GM18520 (cell line): Measurements from ENCODE around the gene GCNT1.
"Not testable (repeated sequence)": the region's sequence is repeated elsewhere in the genome, so short reads cannot be mapped to it uniquely, and the experiment has no call there.

Source experiments
- ATAC-seq: cut with Tn5 transposase; IDR thresholded peaks from one replicate; pipeline ENCODE4 v1.9.1; 2021; ENCODE audit not compliant: unreplicated experiment

GCNT1 gene

DNA sequence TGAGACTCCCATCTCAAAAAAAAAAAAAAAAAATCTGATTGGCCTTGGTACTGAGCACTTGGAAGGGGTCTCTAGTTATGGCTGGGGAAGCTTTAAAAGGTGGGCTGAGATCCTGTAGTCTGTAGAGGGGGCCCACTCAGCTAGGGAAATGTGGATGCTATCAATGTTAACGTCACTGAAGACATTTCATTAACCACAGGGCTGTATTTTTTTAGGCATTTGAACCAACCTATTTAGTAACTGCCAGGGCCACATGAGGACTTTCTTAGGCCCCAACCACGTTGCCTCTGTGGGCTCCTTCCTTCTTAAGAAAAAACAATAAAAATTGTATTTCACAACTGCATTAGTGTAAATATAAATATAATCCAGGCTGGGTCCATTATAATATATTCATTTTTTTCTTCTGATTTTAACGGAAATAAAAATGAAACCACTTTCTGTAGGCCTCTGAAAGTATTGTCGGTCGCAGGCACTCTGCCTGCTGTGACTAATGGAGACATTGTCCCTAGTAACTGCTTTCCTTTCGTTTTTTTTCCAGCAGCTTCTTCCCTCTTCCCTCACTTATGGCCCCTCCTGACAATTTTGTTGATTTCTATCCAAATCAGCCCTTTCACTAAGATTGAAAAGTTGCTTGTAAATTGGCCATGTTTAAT, 71.6 kb downstream of the GCNT1 start:
- ATAC-seq, result no peak

DNA sequence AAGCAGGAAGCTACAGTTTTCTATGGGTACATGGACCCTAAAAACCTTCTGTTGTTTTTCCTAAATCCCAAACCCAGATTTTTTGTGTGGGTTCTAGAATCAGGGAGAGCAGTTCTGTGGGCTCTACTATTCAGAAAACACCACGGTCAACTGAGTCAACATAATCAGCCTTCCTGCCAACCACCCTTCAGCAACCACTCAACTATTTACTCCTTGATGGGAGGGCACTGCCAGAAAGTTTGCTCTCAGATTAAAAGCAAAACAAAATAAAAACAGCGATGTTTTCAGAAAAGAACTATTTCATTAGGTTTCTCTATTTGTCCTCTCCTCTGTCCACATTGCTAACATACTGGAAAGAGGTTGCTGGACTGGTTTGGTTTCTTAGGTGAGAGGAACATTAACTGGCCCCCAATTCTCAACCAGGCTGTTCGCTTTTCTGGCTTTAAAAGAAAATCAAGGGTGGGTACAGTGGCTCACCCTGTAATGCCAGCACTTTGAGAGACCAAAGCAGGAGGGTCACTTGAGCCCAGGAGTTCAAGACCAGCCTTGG, 72.3 kb downstream of the GCNT1 start:
- no peak for ATAC-seq

DNA sequence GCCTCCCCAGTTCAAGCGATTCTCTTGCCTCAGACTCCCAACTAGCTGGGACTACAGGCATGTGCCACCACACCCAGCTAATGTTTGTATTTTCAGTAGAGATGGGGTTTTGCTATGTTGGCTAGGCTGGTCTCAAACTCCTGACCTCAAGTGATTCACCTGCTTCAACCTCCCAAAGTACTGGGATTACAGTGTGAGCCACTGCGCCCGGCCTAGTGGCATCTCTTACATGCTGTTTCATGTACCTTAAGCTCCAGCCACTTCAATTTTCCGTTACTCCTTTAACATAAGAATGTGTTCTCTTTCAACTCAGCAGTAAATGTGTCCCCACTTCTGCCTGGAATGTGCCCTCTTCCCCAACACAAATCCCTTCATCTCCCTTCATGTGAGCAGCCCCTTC, 73.9 kb downstream of the GCNT1 start:
- not testable (repeated sequence) for ATAC-seq

DNA sequence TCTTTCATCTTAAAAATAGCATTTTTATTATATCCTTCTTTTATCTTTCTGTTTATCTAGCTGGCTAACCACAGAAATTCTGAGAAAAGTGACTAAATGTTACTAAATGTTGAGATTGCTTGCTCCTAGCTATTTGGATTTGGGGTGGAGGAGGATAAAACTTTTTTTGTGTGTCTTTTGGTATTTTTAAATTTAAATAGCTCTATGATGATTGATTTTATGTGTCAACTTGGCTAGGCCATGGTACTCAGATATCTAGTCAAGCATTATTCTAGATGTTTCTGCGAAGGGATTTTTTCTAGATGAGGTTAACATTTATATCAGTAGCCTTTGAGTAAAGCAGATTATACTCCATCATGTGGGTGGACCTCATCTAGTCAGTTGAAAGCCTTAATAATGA, 75.0 kb downstream of the GCNT1 start:
- no peak for ATAC-seq

DNA sequence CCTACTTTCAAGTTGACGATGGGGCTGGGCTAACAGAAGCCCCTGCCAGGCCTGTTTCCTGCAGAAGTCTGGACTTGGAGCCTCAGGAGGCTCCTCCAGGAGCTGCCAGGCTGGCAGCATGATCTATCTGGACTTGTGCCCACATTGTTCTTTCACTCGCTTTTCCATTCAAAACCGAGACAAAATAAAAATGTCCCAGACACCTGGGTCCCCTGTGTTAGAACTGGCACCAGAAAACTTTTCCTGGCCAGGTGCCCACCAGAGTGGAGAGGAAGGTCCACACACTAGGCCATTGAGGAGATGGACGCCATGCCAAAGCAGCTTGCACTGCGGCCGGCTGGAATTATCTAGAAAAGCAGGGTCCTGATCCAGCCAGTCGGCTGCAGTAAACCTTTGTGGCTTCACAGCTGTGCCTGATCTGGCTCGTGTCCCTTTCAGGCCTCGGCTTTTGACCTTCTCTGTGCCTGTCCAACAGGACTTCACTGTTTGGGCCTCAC, 78.2 kb downstream of the GCNT1 start:
- ATAC-seq, result no peak

DNA sequence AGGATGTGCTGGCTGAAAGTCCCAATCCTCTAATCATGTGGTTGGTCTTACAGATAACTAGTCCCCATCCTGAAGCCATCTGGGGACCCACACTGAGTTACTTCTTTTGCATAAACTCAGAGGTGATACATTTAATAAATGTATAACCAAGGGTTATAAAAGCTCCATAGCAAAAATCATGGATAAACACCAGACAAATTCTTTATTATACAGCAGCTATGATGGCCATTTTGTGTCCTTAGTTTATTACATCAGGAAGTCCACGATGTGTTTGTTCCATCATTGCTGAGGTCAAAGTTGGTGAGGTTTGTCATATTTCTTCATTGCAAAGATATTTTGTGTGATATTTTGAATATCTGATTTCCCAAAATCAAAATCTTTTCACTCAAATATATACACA, 80.2 kb downstream of the GCNT1 start:
- no peak for ATAC-seq

DNA sequence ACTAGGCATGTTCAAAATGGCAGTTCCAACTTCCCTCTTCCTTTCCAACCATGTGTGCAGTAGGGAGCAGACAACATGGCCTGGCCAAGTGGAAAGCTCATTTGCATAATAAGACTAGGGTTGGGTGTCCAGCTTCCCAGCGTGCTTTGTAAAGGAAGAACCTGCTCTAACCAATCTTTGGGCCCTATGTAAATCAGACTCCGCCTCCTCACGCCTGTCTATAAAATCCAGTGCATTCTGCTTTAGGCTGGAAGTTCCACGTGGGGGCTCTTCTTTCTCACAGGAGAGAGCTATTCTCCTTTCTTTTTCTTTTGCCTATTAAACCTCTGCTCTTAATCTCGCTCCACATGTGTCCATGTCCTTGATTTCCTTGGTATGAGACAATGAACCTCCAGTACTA, 83.4 kb downstream of the GCNT1 start:
- no peak for ATAC-seq

DNA sequence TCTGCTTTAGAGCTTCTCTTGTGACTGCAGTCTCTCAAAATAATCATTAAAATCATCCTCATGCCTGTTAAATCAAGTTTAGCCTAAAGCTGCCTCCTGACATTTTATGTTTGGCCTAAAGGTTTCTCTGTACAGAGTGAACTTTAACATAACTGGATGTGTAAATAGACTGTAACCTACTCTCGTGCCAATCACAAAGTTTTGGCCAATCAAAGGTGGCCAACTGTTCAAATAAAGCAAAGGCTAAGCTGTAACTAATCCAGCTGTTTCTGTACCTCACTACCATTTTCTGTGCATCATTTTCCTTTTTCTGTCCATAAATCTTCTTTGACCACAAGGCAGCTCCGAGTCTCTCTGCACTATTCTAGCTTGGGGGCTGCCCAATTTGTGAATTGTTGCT, 86.2 kb downstream of the GCNT1 start:
- ATAC-seq, result no peak

DNA sequence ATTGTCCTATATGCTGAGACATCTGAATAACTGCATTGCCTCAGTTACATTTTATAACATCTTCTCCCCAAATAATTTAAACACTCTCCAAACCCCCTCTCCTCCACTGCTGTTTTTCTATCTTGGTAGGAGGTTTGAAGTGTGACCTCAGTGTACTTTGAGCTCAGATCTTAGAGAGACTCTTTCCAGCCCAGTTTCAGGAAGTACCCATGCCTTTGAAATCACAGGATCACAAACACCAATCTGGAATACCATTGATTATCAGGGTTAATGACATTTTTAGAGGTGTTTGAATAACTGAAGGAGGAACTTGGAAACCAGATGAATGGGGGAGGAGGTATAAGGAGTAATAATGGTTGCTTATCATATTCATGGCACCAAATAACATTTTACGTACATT, 93.2 kb downstream of the GCNT1 start:
- ATAC-seq, result no peak

DNA sequence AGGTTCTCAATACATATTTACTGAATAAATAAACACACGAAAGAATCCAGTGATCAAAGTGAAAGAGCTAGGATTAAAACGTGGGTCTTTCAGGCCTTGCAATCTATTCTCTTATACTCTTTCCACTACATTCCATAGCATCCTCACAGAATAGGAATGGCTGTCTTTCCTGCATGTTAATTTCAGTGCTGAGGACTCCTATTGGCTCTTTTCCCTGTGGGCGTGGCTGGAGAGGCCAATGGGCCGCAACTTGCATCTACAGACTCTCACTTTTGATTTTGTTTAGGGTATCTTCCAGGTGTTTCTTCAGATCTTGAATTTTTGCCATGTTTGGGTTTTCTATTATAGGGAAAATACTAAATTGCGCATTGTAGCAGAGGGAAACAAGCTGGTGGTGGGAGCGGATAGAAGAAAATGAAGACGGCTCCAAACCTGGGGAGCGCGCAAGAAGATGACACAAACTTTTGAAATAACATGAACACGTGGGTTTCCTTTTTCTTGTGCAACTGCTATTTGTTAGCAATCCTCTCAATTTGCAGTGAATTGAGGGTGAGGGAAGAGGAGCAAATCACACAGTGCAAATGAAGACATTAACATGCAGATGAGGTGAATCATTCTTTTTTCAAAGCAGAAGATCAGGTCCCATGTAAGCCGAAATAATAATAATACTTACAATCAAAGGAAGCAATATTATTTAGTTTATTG, 93.9 kb downstream of the GCNT1 start:
- ATAC-seq, result no peak

DNA sequence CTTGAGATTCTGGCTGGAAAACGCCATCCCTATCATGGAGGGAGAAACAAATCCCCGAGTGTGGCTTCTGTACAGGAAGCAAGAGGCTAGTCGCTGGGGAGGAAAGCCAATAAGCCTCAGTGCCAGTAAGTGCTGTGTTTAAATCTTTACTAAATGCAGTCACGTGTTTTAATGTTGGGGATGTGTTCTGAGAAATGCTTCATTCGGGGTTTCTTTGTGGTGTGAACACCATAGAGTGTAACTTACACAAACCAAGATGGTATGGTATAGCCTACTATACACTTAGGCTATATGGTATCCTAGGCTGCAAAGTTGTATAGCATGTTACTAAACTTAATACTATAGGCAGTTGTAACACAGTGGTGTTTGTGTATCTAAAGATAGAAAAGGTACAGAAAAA, 94.7 kb downstream of the GCNT1 start:
- ATAC-seq, result no peak
